CD8-positive, alpha-beta memory T cell (primary cell): Measurements from ENCODE around the gene IBA57. TPM values are rescaled to one million over a fixed set of nuclear protein-coding genes. Genes with fewer than 3 reads are reported as not detected.

ENCODE experiments used
- CTCF ChIA-PET: fragments of 350-600 bp; sonication (Branson Sonifier 250); formaldehyde crosslinking; loops from one replicate; lab custom pipeline; 2021; ENCODE audit warnings: antibody characterized with exemption; lab: Charles Lee
- POLR2A ChIA-PET: fragments of 350-600 bp; sonication (Branson Sonifier 250); formaldehyde crosslinking; loops from one replicate; lab custom pipeline; 2021; ENCODE audit warnings: antibody characterized with exemption; lab: Charles Lee
- DNase-seq, 5 donors: peaks; one replicate each; pipeline versions ENCODE4 v3.0.0 to v3.0.0-alpha.2; 2020 to 2022; ENCODE audit warnings: mixed read lengths in 1 of 5
- H3K27ac ChIP-seq: one replicate; pipeline ENCODE4 v1.7.0; 2013; ENCODE audit warnings: low read depth, mild to moderate bottlenecking, low read length, moderate library complexity
- H3K27me3 ChIP-seq: 2 replicates; pipeline ENCODE4 v1.7.0; 2013; ENCODE audit warnings: low read length, mild to moderate bottlenecking; ENCODE audit not compliant: insufficient read depth, poor library complexity, severe bottlenecking
- H3K36me3 ChIP-seq: 2 replicates; pipeline ENCODE4 v1.7.0; 2013; ENCODE audit warnings: mild to moderate bottlenecking, low read length, moderate library complexity; ENCODE audit not compliant: insufficient read depth
- H3K4me1 ChIP-seq: 2 replicates; pipeline ENCODE4 v1.7.0; 2013; ENCODE audit warnings: mild to moderate bottlenecking, low read length, moderate library complexity; ENCODE audit not compliant: insufficient read depth
- H3K4me3 ChIP-seq: 2 replicates; pipeline ENCODE4 v1.7.0; 2013; ENCODE audit warnings: mild to moderate bottlenecking, low read length
- H3K9me3 ChIP-seq: 2 replicates; pipeline ENCODE4 v1.7.0; 2013; ENCODE audit warnings: mild to moderate bottlenecking, low read length
- H3K27ac Mint-ChIP-seq, 8 donors: one replicate each; pipeline ENCODE4 v1.8.0; 2020 to 2021; ENCODE audit warnings: mixed read lengths in 8 of 8, mild to moderate bottlenecking in 6 of 8, inconsistent platforms in 3 of 8, moderate library complexity in 3 of 8
- H3K27me3 Mint-ChIP-seq, 2 donors: one replicate each; pipeline ENCODE4 v1.8.0; 2020 to 2021; ENCODE audit warnings: mixed read lengths in 2 of 2, mild to moderate bottlenecking in 1 of 2, moderate library complexity in 1 of 2
- H3K36me3 Mint-ChIP-seq, 3 donors: one replicate each; pipeline ENCODE4 v1.8.0; 2020 to 2021; ENCODE audit warnings: mixed read lengths in 3 of 3, inconsistent platforms in 1 of 3, mild to moderate bottlenecking in 1 of 3
- H3K4me1 Mint-ChIP-seq, 3 donors: one replicate each; pipeline ENCODE4 v1.8.0; 2020 to 2021; ENCODE audit warnings: mixed read lengths in 3 of 3, inconsistent platforms in 1 of 3, mild to moderate bottlenecking in 1 of 3
- H3K4me3 Mint-ChIP-seq, 7 donors: one replicate each; pipeline ENCODE4 v1.8.0; 2020 to 2021; ENCODE audit warnings: mixed read lengths in 7 of 7, mild to moderate bottlenecking in 6 of 7, moderate library complexity in 4 of 7, inconsistent platforms in 2 of 7
- H3K9me3 Mint-ChIP-seq, 5 donors: one replicate each; pipeline ENCODE4 v1.8.0; 2020 to 2022; ENCODE audit warnings: mixed read lengths in 5 of 5, mild to moderate bottlenecking in 3 of 5, moderate library complexity in 2 of 5, inconsistent platforms in 1 of 5
- polyA plus RNA-seq: library from polyadenylated mRNA; unstranded; fragments of 300-500 nt; fragmentation: Illumina TruSeq; gene quantifications from one replicate; pipeline ENCODE4 v1.2.3, GENCODE V29; 2021
- total RNA-seq, 2 experiments: library from RNA; stranded (reverse); gene quantifications; one replicate each; pipeline ENCODE4 v1.2.3, GENCODE V29; 2021

Gene IBA57
- total and polyA plus RNA-seq, 3 experiments from 2014 or later, result 5.4 to 13.6 (median 12.6) TPM

GRCh38 chr1:228207851-228208821, 42.5 kb downstream of the IBA57 start, which contains the start of gene OBSCN:
Gene OBSCN, plus strand, starts transcription at chr1:228208044. Its CDS starts 3,740 bp downstream, at chr1:228211784.
- Histone ChIP-seq H3K9me3 (no peaks in the 10 kb centered on the region), H3K4me1 (no peaks in the 10 kb centered on the region), H3K27me3 (peaks cover 7% of the 10 kb centered on the region), H3K27ac (no peak within 1 kb of the TSS), H3K4me3 (no peak within 1 kb of the TSS), H3K36me3 (no peaks in the 10 kb centered on the region)
- ChIA-PET CTCF (no interaction called here), POLR2A (no interaction called here)
- Mint-ChIP-seq H3K4me3 (no peak within 1 kb of the TSS), H3K4me1 (peaks cover 0 to 3% (median 3%) of the 10 kb centered on the region in 3 donors), H3K9me3 (no peaks in the 10 kb centered on the region), H3K27me3 (peaks cover 0 to 5% of the 10 kb centered on the region in 2 donors), H3K36me3 (no peaks in the 10 kb centered on the region), H3K27ac (no peak within 1 kb of the TSS)
- DNase-seq, result no peak

GRCh38 chr1:228208831-228209551, 43.4 kb downstream of the IBA57 start:
- peaks cover 0 to 5% of the 10 kb centered on the region in 2 donors for H3K27me3 Mint-ChIP-seq
- peaks cover 0 to 2% (median 0%) of the 10 kb centered on the region in 3 donors for H3K36me3 Mint-ChIP-seq
- H3K27me3 ChIP-seq, result peaks cover 7% of the 10 kb centered on the region
- H3K4me3 ChIP-seq, result no peak overlapping the region
- POLR2A ChIA-PET, result no interaction called here
- CTCF ChIA-PET, result no interaction called here
- H3K9me3 Mint-ChIP-seq, result no peaks in the 10 kb centered on the region
- peaks cover 0 to 6% (median 5%) of the 10 kb centered on the region in 3 donors for H3K4me1 Mint-ChIP-seq
- H3K27ac Mint-ChIP-seq, result no peak overlapping the region
- DNase-seq, result no peak
- no peak overlapping the region for H3K27ac ChIP-seq
- no peaks in the 10 kb centered on the region for H3K9me3 ChIP-seq
- no peaks in the 10 kb centered on the region for H3K36me3 ChIP-seq
- no peak overlapping the region for H3K4me3 Mint-ChIP-seq
- no peaks in the 10 kb centered on the region for H3K4me1 ChIP-seq

GRCh38 chr1:228209657-228210056, 44.1 kb downstream of the IBA57 start:
- Histone ChIP-seq H3K36me3 (no peaks in the 10 kb centered on the region), H3K27me3 (peaks cover 7% of the 10 kb centered on the region), H3K9me3 (no peaks in the 10 kb centered on the region), H3K4me3 (no peak overlapping the region), H3K4me1 (no peaks in the 10 kb centered on the region), H3K27ac (no peak overlapping the region)
- Mint-ChIP-seq H3K4me1 (peaks cover 0 to 11% (median 5%) of the 10 kb centered on the region in 3 donors), H3K27ac (peak overlapping the region in 2 of 8 donors; percentile 20 to 38), H3K9me3 (no peaks in the 10 kb centered on the region), H3K36me3 (peaks cover 0 to 2% (median 0%) of the 10 kb centered on the region in 3 donors), H3K4me3 (no peak overlapping the region), H3K27me3 (peaks cover 0 to 5% of the 10 kb centered on the region in 2 donors)
- POLR2A ChIA-PET, result no interaction called here
- CTCF ChIA-PET, result no interaction called here
- DNase-seq, result no peak

- Mint-ChIP-seq H3K27me3 (peaks cover 0 to 5% of the 10 kb centered on the region in 2 donors), H3K27ac (peak overlapping the region in 2 of 8 donors; percentile 20 to 77), H3K9me3 (no peaks in the 10 kb centered on the region), H3K36me3 (peaks cover 0 to 2% (median 0%) of the 10 kb centered on the region in 3 donors), H3K4me1 (peaks cover 0 to 13% (median 5%) of the 10 kb centered on the region in 3 donors), H3K4me3 (no peak overlapping the region)
- H3K27me3 ChIP-seq, result peaks cover 7% of the 10 kb centered on the region
- no peaks in the 10 kb centered on the region for H3K9me3 ChIP-seq
- CTCF ChIA-PET, result interaction anchor here (1.3 to 1.4 kb wide), 2 partner anchors 11 to 79 kb away, joined by 4 to 6 read pairs; no protein-coding TSS in a partner anchor
- H3K27ac ChIP-seq, result no peak overlapping the region
- H3K4me3 ChIP-seq, result no peak overlapping the region
- POLR2A ChIA-PET, result no interaction called here
- H3K4me1 ChIP-seq, result no peaks in the 10 kb centered on the region
- no peaks in the 10 kb centered on the region for H3K36me3 ChIP-seq
- DNase-seq, result no peak
Observed at GRCh38 chr1:228210076-228210651, 44.6 kb downstream of the IBA57 start.

- ChIA-PET CTCF (interaction anchor here (1.3 to 1.4 kb wide), 2 partner anchors 11 to 80 kb away, joined by 4 to 6 read pairs; no protein-coding TSS in a partner anchor), POLR2A (no interaction called here)
- no peaks in the 10 kb centered on the region for H3K9me3 ChIP-seq
- H3K27ac ChIP-seq, result no peak overlapping the region
- H3K27me3 Mint-ChIP-seq, result peaks cover 0 to 5% of the 10 kb centered on the region in 2 donors
- no peaks in the 10 kb centered on the region for H3K4me1 ChIP-seq
- peaks cover under 1% of the 10 kb centered on the region for H3K27me3 ChIP-seq
- no peak overlapping the region for H3K4me3 ChIP-seq
- peaks cover 0 to 14% (median 5%) of the 10 kb centered on the region in 3 donors for H3K4me1 Mint-ChIP-seq
- no peaks in the 10 kb centered on the region for H3K36me3 ChIP-seq
- peak overlapping the region in 4 of 8 donors; percentile 4 to 71 (median 33) for H3K27ac Mint-ChIP-seq
- DNase-seq, result no peak
- H3K9me3 Mint-ChIP-seq, result no peaks in the 10 kb centered on the region
- peaks cover 0 to 2% (median 0%) of the 10 kb centered on the region in 3 donors for H3K36me3 Mint-ChIP-seq
- H3K4me3 Mint-ChIP-seq, result peak overlapping the region; percentile 21 to 82 (median 51)
Observed at GRCh38 chr1:228210712-228211530, 45.3 kb downstream of the IBA57 start.

- Histone ChIP-seq H3K9me3 (no peaks in the 10 kb centered on the region), H3K4me1 (no peaks in the 10 kb centered on the region), H3K27ac (no peak overlapping the region), H3K4me3 (no peak overlapping the region), H3K36me3 (no peaks in the 10 kb centered on the region), H3K27me3 (no peaks in the 10 kb centered on the region)
- DNase-seq, result no peak
- H3K4me3 Mint-ChIP-seq, result peak overlapping the region; percentile 21 to 82 (median 51)
- H3K36me3 Mint-ChIP-seq, result peaks cover 0 to 5% (median 0%) of the 10 kb centered on the region in 3 donors
- H3K27me3 Mint-ChIP-seq, result peaks cover 0 to 5% of the 10 kb centered on the region in 2 donors
- CTCF ChIA-PET, result interaction anchor here (0.8 to 1.4 kb wide), 2 partner anchors 12 to 289 kb away, joined by 3 to 4 read pairs; no protein-coding TSS in a partner anchor
- POLR2A ChIA-PET, result no interaction called here
- peak overlapping the region in 3 of 8 donors; percentile 29 to 36 (median 30) for H3K27ac Mint-ChIP-seq
- no peaks in the 10 kb centered on the region for H3K9me3 Mint-ChIP-seq
- peaks cover 0 to 16% (median 7%) of the 10 kb centered on the region in 3 donors for H3K4me1 Mint-ChIP-seq
Observed at GRCh38 chr1:228211531-228212414, 46.2 kb downstream of the IBA57 start.
